Fibroblast of the aortic adventitia (primary cell): Measurements from ENCODE around the gene NAA38. TPM values are rescaled to one million over a fixed set of nuclear protein-coding genes. Genes with fewer than 3 reads are reported as not detected.

ENCODE experiments used
- DNase-seq: peaks from one replicate; pipeline ENCODE4 v3.0.0-alpha.2; 2010; ENCODE audit warnings: low read depth
- H3K4me3 ChIP-seq: 2 replicates; pipeline ENCODE4 v1.5.1; 2011; ENCODE audit warnings: low read depth, mild to moderate bottlenecking, control low read depth, low read length, moderate library complexity
- total RNA-seq: library from RNA; depleted of rRNA; stranded (reverse); fragments of >200 nt; gene quantifications from 2 replicates; pipeline ENCODE4 v1.2.3, GENCODE V29; 2012; ENCODE audit warnings: low replicate concordance
- TF ChIP-seq, protein P1 (sequence below): IDR thresholded peaks from 2 replicates; pipeline ENCODE4 v1.5.1; 2011; ENCODE audit warnings: mild to moderate bottlenecking, low read length, control low read depth, inconsistent platforms; ENCODE audit not compliant: insufficient read depth

The NAA38 gene
- total RNA-seq, 1 donor, result 39.1 TPM

DNA sequence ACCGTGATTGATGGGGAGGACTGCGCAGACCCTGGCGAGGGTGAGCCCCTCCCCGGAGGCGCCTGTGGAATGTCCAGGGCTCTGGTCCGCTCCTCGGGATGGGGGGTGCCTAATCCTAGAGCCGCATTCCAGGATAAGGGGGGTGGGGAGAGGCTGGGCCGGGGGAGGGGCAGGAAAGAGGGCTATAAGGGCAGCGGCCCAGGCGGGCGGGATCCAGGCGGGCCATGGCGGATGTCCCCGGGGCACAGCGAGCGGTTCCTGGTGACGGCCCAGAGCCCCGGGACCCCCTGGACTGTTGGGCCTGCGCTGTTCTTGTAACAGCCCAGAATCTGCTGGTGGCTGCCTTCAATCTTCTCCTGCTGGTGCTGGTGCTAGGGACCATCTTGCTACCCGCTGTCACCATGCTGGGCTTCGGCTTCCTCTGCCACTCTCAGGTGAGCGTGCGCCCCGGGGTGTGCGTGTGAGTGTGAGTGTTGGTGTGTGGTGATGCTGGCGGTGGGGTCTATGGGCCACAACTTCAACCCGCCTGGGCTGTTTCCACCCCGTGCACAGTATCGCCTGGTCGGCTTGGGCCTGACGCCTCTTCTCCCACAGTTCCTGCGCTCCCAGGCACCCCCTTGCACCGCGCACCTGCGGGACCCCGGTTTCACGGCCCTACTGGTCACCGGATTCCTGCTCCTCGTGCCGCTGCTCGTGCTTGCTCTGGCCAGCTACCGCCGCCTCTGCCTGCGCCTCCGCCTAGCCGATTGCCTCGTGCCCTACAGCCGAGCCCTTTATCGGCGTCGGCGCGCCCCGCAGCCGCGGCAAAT, 2.3 kb downstream of the NAA38 start, which contains the start of gene TMEM88:
TSS of gene TMEM88 (plus strand) at position 216 of the 809 bp plus-strand sequence. CDS start at position 225, 9 bp downstream.
- H3K4me3 ChIP-seq, result peak within 1 kb of the TSS; percentile 74
- peak; percentile 15 for DNase-seq
- TF ChIP-seq, protein P1, sequence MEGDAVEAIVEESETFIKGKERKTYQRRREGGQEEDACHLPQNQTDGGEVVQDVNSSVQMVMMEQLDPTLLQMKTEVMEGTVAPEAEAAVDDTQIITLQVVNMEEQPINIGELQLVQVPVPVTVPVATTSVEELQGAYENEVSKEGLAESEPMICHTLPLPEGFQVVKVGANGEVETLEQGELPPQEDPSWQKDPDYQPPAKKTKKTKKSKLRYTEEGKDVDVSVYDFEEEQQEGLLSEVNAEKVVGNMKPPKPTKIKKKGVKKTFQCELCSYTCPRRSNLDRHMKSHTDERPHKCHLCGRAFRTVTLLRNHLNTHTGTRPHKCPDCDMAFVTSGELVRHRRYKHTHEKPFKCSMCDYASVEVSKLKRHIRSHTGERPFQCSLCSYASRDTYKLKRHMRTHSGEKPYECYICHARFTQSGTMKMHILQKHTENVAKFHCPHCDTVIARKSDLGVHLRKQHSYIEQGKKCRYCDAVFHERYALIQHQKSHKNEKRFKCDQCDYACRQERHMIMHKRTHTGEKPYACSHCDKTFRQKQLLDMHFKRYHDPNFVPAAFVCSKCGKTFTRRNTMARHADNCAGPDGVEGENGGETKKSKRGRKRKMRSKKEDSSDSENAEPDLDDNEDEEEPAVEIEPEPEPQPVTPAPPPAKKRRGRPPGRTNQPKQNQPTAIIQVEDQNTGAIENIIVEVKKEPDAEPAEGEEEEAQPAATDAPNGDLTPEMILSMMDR, result no peak

DNA sequence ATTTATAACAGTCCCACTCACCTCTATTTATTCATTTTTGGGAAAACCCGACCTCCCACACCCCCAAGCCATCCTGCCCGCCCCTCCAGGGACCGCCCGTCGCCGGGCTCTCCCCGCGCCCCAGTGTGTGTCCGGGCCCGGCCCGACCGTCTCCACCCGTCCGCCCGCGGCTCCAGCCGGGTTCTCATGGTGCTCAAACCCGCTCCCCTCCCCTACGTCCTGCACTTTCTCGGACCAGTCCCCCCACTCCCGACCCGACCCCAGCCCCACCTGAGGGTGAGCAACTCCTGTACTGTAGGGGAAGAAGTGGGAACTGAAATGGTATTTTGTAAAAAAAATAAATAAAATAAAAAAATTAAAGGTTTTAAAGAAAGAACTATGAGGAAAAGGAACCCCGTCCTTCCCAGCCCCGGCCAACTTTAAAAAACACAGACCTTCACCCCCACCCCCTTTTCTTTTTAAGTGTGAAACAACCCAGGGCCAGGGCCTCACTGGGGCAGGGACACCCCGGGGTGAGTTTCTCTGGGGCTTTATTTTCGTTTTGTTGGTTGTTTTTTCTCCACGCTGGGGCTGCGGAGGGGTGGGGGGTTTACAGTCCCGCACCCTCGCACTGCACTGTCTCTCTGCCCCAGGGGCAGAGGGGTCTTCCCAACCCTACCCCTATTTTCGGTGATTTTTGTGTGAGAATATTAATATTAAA, 3.1 kb downstream of the NAA38 start:
- no peak for DNase-seq
- H3K4me3 ChIP-seq, result no peak overlapping the region
- TF ChIP-seq, protein P1, result no peak

DNA sequence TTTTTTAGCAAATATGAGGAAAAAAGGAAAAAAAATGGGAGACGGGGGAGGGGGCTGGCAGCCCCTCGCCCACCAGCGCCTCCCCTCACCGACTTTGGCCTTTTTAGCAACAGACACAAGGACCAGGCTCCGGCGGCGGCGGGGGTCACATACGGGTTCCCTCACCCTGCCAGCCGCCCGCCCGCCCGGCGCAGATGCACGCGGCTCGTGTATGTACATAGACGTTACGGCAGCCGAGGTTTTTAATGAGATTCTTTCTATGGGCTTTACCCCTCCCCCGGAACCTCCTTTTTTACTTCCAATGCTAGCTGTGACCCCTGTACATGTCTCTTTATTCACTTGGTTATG, 3.7 kb downstream of the NAA38 start:
- TF ChIP-seq, protein P1, result no peak
- no peak for DNase-seq
- H3K4me3 ChIP-seq, result no peak overlapping the region

DNA sequence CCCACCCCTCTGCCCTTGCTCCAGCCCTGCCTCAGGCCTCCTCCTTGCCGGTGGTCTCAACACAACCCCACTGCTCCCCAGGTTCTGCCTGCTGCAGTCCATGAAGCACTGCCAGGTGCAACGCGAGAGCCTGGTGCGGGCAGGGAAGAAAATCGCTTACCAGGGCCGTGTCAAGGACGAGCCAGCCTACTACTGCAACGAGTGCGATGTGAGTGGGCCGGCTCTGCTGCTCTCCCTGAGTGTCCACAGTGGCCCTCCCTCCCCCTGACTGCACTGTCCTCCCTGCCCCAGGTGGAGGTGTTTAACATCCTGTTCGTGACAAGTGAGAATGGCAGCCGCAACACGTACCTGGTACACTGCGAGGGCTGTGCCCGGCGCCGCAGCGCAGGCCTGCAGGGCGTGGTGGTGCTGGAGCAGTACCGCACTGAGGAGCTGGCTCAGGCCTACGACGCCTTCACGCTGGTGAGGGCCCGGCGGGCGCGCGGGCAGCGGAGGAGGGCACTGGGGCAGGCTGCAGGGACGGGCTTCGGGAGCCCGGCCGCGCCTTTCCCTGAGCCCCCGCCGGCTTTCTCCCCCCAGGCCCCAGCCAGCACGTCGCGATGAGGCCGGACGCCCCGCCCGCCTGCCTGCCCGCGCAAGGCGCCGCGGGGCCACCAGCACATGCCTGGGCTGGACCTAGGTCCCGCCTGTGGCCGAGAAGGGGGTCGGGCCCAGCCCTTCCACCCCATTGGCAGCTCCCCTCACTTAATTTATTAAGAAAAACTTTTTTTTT, 4.3 kb downstream of the NAA38 start:
- TF ChIP-seq, protein P1, result no peak
- no peak overlapping the region for H3K4me3 ChIP-seq
- no peak for DNase-seq

DNA sequence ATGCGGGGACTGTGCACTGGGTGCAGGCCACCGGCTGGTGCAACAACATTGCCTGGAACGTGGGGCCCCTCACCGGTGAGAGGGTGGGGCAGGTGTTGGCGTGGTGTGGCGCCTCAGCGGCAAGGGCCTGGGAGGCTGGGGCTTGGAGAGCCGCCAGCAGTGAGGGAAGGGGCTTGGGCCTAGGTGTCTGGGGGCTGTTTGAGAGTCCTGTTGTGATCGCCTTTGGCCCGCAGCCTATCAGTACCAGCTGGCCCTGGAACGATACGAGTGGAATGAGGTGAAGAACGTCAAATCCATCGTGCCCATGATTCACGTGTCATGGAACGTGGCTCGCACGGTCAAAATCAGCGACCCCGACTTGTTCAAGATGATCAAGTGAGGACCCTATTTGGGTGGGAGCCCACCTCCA, 5.1 kb downstream of the NAA38 start:
- H3K4me3 ChIP-seq, result no peak overlapping the region
- no peak for DNase-seq
- TF ChIP-seq, protein P1, result no peak

DNA sequence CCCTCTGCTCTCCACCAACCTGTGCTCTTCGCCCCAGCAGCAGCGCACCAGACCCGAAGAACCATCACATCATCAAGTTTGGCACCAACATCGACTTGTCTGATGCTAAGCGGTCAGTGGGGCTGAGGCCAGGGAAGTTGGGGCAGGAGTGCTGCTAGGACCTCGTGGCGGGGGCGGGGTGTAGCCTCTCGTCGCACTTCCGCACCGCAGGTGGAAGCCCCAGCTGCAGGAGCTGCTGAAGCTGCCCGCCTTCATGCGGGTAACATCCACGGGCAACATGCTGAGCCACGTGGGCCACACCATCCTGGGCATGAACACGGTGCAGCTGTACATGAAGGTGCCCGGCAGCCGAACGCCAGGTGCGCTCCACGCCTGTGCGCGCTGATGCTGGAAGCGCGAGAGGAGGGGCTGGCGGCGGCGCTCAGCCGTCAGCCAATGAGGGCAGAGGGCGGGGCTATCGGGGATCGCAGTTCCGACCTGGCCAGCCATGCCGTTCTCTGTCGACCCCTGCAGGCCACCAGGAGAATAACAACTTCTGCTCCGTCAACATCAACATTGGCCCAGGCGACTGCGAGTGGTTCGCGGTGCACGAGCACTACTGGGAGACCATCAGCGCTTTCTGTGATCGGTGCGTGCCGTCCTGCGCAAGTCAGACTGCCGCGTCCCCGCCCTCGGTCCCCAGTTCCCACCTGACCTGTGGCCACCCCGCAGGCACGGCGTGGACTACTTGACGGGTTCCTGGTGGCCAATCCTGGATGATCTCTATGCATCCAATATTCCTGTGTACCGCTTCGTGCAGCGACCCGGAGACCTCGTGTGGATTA, 5.7 kb downstream of the NAA38 start:
- peak; percentile 83 for DNase-seq
- no peak overlapping the region for H3K4me3 ChIP-seq
- TF ChIP-seq, protein P1, result peak; percentile 94
